GM18508 (cell line): ENCODE results near the gene DPAGT1.

Experiments used
- ATAC-seq: cut with Tn5 transposase; IDR thresholded peaks from one replicate; pipeline ENCODE4 v1.9.1; 2021; ENCODE audit warnings: moderate number of reproducible peaks; ENCODE audit not compliant: insufficient read depth, unreplicated experiment

DPAGT1 gene

GRCh38 chr11:119095066-119095880 lies 6.4 kb downstream of the DPAGT1 start:
- ATAC-seq, result peak; percentile 68

GRCh38 chr11:119094816-119095065 lies 6.9 kb downstream of the DPAGT1 start:
- ATAC-seq, result no peak

GRCh38 chr11:119093942-119094815 lies 7.5 kb downstream of the DPAGT1 start:
- no peak for ATAC-seq

DNA sequence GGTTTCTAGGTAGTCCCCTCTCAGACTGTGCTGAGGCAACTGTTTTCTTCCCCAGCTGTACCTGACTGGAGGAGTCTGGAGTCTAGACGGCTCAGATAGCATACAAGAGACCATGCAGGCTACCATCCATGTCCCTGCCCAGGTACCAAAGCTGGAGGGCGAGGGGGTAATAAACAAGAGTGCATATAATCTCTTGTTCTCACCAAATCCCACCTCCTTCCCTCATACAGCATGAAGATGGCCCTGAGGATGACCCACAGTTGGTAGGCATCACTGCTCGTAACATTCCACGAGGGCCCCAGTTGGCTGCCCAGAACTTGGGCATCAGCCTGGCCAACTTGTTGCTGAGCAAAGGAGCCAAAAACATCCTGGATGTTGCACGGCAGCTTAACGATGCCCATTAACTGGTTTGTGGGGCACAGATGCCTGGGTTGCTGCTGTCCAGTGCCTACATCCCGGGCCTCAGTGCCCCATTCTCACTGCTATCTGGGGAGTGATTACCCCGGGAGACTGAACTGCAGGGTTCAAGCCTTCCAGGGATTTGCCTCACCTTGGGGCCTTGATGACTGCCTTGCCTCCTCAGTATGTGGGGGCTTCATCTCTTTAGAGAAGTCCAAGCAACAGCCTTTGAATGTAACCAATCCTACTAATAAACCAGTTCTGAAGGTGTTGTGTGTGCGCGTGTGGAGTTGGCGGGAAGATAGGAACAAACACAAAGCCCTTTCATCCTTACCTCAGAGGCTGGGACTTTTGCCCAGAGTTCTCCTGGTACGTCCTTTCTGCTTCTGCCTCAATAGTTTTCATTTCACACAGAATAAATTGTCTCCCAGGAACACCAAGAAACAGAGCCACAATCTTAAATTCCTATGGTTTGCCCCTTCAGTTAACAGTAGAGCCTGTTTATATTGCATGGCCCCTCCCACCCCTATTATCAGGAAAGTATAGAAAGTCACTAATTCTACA lies 8.5 kb downstream of the DPAGT1 start:
- ATAC-seq, result no peak

DNA sequence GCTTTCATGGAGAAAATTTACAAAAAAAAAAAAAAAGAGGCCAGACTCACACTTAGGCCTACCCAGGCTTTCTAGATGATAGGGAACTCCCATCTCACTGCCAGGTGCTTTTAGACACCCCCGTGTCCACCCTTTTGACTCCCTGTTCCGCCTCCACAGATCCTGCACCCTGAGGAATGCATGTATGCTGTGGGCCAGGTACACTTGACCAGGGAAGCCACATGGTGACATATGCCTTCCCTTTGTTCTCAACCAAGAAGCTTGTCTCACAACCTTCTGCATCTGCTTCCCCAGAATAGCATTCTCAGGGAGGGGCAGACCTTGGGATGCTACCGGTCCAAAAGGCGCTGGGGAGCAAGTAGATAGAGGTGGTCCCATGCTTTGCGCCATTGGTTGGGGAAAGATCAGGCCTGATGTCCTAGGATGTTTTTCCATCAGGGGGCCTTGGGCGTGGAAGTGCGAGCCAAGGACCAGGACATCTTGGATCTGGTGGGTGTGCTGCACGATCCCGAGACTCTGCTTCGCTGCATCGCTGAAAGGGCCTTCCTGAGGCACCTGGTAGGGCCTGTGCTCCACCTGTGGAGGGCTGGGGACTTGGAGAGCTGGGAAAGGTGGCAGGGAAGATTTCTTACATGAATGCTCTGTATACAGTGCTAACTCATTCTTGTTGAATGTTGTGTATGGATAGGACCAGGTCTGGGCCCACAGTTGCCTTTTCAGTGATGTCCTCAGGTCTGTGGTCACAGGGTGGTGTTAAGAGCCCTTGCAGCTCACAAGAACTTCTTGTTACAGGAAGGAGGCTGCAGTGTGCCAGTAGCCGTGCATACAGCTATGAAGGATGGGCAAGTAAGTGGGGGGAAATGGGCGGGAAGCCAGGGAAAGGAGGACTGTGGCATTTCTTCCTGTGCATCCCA lies 9.4 kb downstream of the DPAGT1 start:
- ATAC-seq, result no peak

- no peak for ATAC-seq
These were observed 10.5 kb downstream of the DPAGT1 start for GRCh38 chr11:119091178-119091577.

DNA sequence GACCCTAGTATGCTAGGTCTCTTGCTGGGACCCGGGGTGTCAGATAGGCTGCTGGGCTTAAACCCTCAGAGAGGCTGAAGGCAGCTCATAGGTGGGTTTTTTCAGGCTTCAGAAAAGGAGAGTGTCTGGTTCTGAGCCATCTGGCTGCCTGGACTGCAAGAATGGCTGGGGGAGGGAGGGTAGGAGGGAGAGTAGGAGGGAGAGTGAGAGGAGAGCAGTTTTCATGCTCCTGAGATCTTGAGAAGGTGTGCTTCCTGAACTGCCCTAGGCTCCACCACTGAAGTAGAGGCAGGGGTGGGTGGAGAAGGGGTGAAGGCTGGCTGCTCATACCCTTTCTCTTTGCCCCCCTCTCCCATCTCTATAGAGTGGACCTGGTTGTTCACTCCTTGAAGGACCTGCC lies 12.3 kb downstream of the DPAGT1 start:
- ATAC-seq, result no peak

DNA sequence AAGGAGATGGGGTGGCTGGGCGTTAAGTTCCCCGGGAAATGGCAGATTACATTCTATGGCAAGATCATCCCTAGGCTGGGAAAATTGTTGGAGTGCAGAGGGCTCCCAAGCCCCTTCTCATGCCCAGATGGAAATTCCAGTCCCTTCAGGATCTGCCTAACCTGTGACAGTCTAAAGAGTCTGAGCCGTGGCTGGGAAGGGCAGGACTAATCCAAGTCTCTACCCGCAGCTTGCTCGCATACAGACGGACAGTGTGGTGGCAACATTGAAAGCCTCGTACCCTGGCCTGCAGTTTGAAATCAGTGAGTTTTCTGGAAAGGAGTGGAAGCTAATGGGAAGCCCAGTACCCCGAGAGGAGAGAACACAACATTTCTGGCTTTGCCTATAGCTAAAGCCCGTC lies 13.2 kb downstream of the DPAGT1 start:
- ATAC-seq, result no peak

DNA sequence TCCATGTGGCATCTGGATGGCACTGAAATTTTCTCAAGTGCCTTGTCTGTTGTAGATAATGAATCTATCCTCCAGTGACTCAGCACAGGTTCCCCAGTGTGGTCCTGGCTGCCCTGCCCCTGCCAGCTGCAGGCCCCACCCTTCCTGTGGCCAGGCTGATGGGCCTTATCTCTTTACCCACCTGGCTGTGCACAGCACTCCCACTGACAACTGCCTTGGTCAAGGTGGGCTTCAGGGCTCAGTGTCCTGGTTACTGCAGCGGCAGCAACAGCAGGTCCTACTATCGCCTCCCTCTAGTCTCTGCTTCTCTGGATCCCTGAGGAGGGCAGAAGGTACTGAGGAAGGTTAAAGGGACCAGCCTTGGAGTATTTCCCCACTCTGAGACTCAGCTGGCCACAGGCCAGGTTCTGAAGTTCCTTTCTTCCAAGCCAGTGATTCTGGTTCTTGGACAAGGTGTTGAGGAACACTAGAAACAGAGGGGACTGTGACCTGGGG lies 13.9 kb downstream of the DPAGT1 start:
- no peak for ATAC-seq

- no peak for ATAC-seq
These were observed 14.5 kb downstream of the DPAGT1 start for GRCh38 chr11:119087123-119087522.

- no peak for ATAC-seq
These were observed 16.2 kb downstream of the DPAGT1 start for GRCh38 chr11:119085437-119085847.

DNA sequence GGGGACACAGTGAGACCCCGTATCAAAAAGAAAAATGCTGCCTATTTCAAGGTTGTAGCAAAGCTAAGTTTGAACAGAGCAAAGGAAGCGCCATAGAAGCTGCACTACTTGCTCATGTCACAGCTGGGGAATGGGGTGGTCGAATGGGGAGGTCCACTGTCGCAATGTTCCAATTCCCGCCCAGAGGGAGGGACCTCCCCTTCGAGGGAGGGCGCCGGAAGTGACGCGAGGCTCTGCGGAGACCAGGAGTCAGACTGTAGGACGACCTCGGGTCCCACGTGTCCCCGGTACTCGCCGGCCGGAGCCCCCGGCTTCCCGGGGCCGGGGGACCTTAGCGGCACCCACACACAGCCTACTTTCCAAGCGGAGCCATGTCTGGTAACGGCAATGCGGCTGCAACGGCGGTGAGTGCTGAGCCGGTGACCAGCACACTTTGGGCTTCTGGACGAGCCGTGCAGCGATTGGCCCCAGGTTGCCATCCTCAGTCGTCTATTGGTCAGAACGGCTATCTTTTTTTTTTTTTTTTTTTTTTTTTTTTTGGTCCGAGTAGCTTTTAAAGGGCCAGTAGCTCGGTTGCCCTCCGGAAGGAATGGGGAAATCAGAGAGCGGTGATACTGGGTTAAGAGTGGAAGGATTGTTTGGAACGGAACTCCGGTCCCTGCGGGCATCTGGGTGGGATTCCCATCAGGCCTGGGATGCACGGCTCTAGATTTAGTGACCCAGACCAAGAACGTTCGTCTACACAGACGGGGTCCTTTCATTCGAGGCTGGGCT lies 16.8 kb downstream of the DPAGT1 start, which contains the start of gene HMBS:
TSS of gene HMBS (plus strand) at position 219 of the 774 bp plus-strand sequence. CDS start at position 372, 153 bp downstream.
- peak; percentile 71 for ATAC-seq

DNA sequence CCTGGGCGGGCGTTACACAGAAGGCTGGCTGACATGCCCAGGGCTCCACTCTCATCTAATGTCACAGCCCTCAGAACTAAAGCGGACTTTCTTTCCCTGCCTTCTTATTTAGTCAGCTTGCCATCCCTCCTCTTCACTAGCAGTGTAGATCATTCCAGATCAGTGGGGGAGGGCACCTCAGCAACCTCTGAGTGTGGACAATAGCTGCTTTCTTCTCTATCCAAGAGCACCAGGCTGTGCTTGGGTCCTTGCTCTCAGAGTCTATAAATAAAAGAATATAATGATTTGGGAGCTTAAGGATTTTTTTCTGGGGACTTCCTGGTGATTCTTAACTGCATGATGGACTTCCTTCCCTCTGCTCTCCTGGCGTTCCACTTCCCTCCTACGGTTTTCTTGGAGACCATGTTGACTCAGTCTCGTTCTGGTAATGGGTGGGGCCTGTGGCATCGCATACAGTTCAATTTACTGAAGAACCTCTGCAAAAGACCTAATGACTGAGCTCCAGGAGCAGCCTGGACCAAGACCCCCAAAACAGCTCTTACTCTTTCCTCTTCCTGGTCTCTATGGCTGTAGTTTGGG lies 19.9 kb downstream of the DPAGT1 start:
- ATAC-seq, result no peak

DNA sequence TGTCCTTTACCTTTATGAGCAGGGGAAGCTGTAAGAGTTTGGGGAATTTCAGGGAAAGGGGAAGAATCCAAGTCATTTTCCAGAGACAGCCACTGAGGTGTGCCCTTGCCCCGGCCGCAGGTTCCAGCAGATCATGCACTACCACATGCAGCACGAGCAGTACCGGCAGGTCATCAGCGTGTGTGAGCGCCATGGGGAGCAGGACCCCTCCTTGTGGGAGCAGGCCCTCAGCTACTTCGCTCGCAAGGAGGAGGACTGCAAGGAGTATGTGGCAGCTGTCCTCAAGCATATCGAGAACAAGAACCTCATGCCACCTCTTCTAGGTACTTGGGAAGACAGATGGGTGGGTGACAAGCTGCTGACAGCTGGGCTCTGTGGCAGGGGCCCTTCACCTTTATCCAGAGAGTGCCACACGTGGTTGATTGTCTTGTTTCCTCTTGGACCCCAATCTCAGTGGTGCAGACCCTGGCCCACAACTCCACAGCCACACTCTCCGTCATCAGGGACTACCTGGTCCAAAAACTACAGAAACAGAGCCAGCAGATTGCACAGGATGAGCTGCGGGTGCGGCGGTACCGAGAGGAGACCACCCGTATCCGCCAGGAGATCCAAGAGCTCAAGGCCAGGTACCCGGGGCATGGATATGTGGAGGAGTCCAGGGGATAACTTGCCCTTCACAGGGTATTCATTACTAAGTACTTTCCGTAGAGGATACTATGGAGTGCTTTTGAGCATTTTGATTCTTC lies 22.8 kb downstream of the DPAGT1 start:
- no peak for ATAC-seq

GRCh38 chr11:119077839-119078238 lies 23.8 kb downstream of the DPAGT1 start:
- no peak for ATAC-seq

GRCh38 chr11:119067371-119068222 lies 34.1 kb downstream of the DPAGT1 start, which contains the start of gene VPS11:
TSS of gene VPS11 (plus strand) at chr11:119067818. CDS start at chr11:119067824, 6 bp downstream.
- peak; percentile 67 for ATAC-seq
